ENCODE results near the gene DCUN1D4. TPM values are rescaled to one million over a fixed set of nuclear protein-coding genes. Genes with fewer than 3 reads are reported as not detected.
A peak's percentile ranks its signal among the peaks of the same experiment; 100 is the strongest.

The DCUN1D4 gene
- total RNA-seq, 1 experiment from 2014 or later, result 34.3 TPM

- TF ChIP-seq JAZF1 (CRISPR knock-in tag; IDR thresholded peaks at IDR 0.05) (no peak), ERG (CRISPR knock-in tag; IDR thresholded peaks at IDR 0.05) (no peak), ZNF219 (CRISPR knock-in tag; IDR thresholded peaks at IDR 0.05; ENCODE audit: borderline replicate concordance) (no peak), USF2 (CRISPR knock-in tag; IDR thresholded peaks at IDR 0.05) (peak; percentile 9; the same call in 1 of the 2 replicates), TEAD1 (CRISPR knock-in tag; IDR thresholded peaks at IDR 0.05) (no peak), USF1 (CRISPR knock-in tag; IDR thresholded peaks at IDR 0.05) (peak; percentile 36; the same call in 1 of the 2 replicates), IRF2 (CRISPR knock-in tag; IDR thresholded peaks at IDR 0.05; ENCODE audit: borderline replicate concordance, low read depth) (no peak), RELA (CRISPR knock-in tag; IDR thresholded peaks at IDR 0.05; ENCODE audit: borderline replicate concordance) (no peak), JUN (CRISPR knock-in tag; IDR thresholded peaks at IDR 0.05) (no peak), GABPB1 (CRISPR knock-in tag; IDR thresholded peaks at IDR 0.05) (no peak), CREM (CRISPR knock-in tag; IDR thresholded peaks at IDR 0.05) (0 out of 2 replicates have a peak, but pooled peaks have one; percentile 46), SMAD3 (CRISPR knock-in tag; IDR thresholded peaks at IDR 0.05; ENCODE audit: borderline replicate concordance) (no peak), ELF4 (CRISPR knock-in tag; IDR thresholded peaks at IDR 0.05; ENCODE audit: low read depth) (no peak), ZBTB43 (CRISPR knock-in tag; IDR thresholded peaks at IDR 0.05) (no peak), ZMAT4 (CRISPR knock-in tag; IDR thresholded peaks at IDR 0.05) (no peak)
These were observed at the start of gene DCUN1D4 (continued) for GRCh38 chr4:51842554-51843308.

GRCh38 chr4:51820443-51821234 is 22.3 kb upstream of the DCUN1D4 start:
- peaks cover 55% of the 10 kb centered on the region for H3K9me3 Mint-ChIP-seq
- ChIA-PET CTCF (no interaction called here), POLR2A (no interaction called here)
- no peak for ATAC-seq
- TF ChIP-seq NR2C2 (CRISPR knock-in tag; IDR thresholded peaks at IDR 0.05) (no peak), SMAD3 (CRISPR knock-in tag; IDR thresholded peaks at IDR 0.05; ENCODE audit: borderline replicate concordance) (no peak), ZBTB43 (CRISPR knock-in tag; IDR thresholded peaks at IDR 0.05) (no peak), NFYB (CRISPR knock-in tag; conservative IDR thresholded peaks at IDR 0.05; ENCODE audit: low read depth) (no peak), ZNF396 (CRISPR knock-in tag; IDR thresholded peaks at IDR 0.05; ENCODE audit: borderline replicate concordance) (no peak), MXD4 (CRISPR knock-in tag; IDR thresholded peaks at IDR 0.05; ENCODE audit: borderline replicate concordance) (no peak), ETV6 (CRISPR knock-in tag; IDR thresholded peaks at IDR 0.05) (no peak), GRHL2 (CRISPR knock-in tag; IDR thresholded peaks at IDR 0.05; ENCODE audit: insufficient replicate concordance, severe bottlenecking) (no peak), E2F1 (CRISPR knock-in tag; IDR thresholded peaks at IDR 0.05) (no peak), ZNF423 (CRISPR knock-in tag; IDR thresholded peaks at IDR 0.05) (no peak)
- H3K27me3 Mint-ChIP-seq (ENCODE audit: low read depth), result peaks cover 13% of the 10 kb centered on the region
- no peaks in the 10 kb centered on the region for H3K4me1 Mint-ChIP-seq
- DNase-seq (ENCODE audit: low spot score), result no peak
- no peak overlapping the region for H3K27ac Mint-ChIP-seq
- peaks cover 35% of the 10 kb centered on the region for H3K36me3 Mint-ChIP-seq
- H3K4me3 Mint-ChIP-seq, result no peak overlapping the region

Measured in WTC11 (cell line).